ENCODE data around the gene TSPAN5. TPM values are rescaled to one million over a fixed set of nuclear protein-coding genes. Genes with fewer than 3 reads are reported as not detected.
A peak's percentile ranks its signal among the peaks of the same experiment; 100 is the strongest.

Gene TSPAN5
- polyA plus RNA-seq, 1 of the 3 experiments (the other 2 are of a cell fraction): 38.6 TPM

GRCh38 chr4:98467627-98468072, 190.8 kb downstream of the TSPAN5 start:
- Histone ChIP-seq H3K9me3 (no peaks in the 10 kb centered on the region), H2AFZ (ENCODE audit: low read depth) (no peak overlapping the region), H3K27me3 (ENCODE audit: insufficient read depth) (no peaks in the 10 kb centered on the region), H3K9ac (0 out of 2 replicates have a peak overlapping the region, but pooled peaks have one; percentile 29), H3K9me2 (no peaks in the 10 kb centered on the region), H4K20me1 (ENCODE audit: insufficient read depth) (no peaks in the 10 kb centered on the region), H3K4me3 (ENCODE audit: low read depth in 2 of 2, low read length in 1 of 2) (peak overlapping the region; percentile 46 to 54; a peak in 3 of 4 replicates), H3K4me1 (ENCODE audit: control insufficient read depth in 1 of 2, insufficient read depth in 2 of 2, low read depth in 1 of 2, low read length in 1 of 2) (peaks cover 0 to 4% of the 10 kb centered on the region in 2 experiments; a peak in 2 of 4 replicates), H3F3A (replicated peaks; ENCODE audit: insufficient read depth) (peaks cover 7% of the 10 kb centered on the region), H3K36me3 (replicated peaks in 1 of 2; ENCODE audit: control insufficient read depth in 1 of 2, insufficient read depth in 2 of 2, low read length in 1 of 2) (peaks cover 16 to 19% of the 10 kb centered on the region in 2 experiments), H3K79me2 (ENCODE audit: insufficient read depth) (no peaks in the 10 kb centered on the region), H3K4me2 (peak overlapping the region; percentile 77), H3K27ac (ENCODE audit: low read depth in 2 of 2, low read length in 1 of 2) (peak overlapping the region in 1 of 2 experiments; percentile 71; a peak in 2 of 4 replicates)
- TF ChIP-seq POLR2AphosphoS5 (IDR thresholded peaks at IDR 0.05; ENCODE audit: low read depth, low read length) (peak; percentile 31; the same call in 1 of the 2 replicates), SIN3A (IDR thresholded peaks at IDR 0.05; ENCODE audit: borderline replicate concordance, low read depth, low read length) (peak; percentile 76; the same call in 1 of the 2 replicates), EP300 (IDR thresholded peaks at IDR 0.05; ENCODE audit: borderline replicate concordance in 1 of 2, low read depth in 1 of 2, low read length in 1 of 2) (no peak), RAD21 (IDR thresholded peaks at IDR 0.05; ENCODE audit: low read length) (peak; percentile 92), RCOR1 (IDR thresholded peaks at IDR 0.05; ENCODE audit: low read length) (peak; percentile 37; the same call in 1 of the 2 replicates), SMC3 (IDR thresholded peaks at IDR 0.05; ENCODE audit: low read depth, low read length) (peak; percentile 94), PBX3 (IDR thresholded peaks at IDR 0.05) (no peak), FOXJ3 (CRISPR knock-in tag; IDR thresholded peaks at IDR 0.05) (no peak), CTCF (IDR thresholded peaks at IDR 0.05) (peak; percentile 86), MAX (IDR thresholded peaks at IDR 0.05; ENCODE audit: low read depth) (0 out of 2 replicates have a peak, but pooled peaks have one; percentile 36), NFIC (IDR thresholded peaks at IDR 0.05; ENCODE audit: borderline replicate concordance) (no peak), FOXM1 (IDR thresholded peaks at IDR 0.05; ENCODE audit: low read depth) (no peak), CHD2 (IDR thresholded peaks at IDR 0.05; ENCODE audit: low read length, partially characterized antibody) (peak; percentile 61), TCF12 (IDR thresholded peaks at IDR 0.05) (no peak)
- TF ChIP-seq, protein P1, sequence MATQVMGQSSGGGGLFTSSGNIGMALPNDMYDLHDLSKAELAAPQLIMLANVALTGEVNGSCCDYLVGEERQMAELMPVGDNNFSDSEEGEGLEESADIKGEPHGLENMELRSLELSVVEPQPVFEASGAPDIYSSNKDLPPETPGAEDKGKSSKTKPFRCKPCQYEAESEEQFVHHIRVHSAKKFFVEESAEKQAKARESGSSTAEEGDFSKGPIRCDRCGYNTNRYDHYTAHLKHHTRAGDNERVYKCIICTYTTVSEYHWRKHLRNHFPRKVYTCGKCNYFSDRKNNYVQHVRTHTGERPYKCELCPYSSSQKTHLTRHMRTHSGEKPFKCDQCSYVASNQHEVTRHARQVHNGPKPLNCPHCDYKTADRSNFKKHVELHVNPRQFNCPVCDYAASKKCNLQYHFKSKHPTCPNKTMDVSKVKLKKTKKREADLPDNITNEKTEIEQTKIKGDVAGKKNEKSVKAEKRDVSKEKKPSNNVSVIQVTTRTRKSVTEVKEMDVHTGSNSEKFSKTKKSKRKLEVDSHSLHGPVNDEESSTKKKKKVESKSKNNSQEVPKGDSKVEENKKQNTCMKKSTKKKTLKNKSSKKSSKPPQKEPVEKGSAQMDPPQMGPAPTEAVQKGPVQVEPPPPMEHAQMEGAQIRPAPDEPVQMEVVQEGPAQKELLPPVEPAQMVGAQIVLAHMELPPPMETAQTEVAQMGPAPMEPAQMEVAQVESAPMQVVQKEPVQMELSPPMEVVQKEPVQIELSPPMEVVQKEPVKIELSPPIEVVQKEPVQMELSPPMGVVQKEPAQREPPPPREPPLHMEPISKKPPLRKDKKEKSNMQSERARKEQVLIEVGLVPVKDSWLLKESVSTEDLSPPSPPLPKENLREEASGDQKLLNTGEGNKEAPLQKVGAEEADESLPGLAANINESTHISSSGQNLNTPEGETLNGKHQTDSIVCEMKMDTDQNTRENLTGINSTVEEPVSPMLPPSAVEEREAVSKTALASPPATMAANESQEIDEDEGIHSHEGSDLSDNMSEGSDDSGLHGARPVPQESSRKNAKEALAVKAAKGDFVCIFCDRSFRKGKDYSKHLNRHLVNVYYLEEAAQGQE (IDR thresholded peaks at IDR 0.05; ENCODE audit: low read depth, low read length): 0 out of 2 replicates have a peak, but pooled peaks have one; percentile 34
- DNase-seq: peak; percentile 74
- WGBS (ENCODE audit: low lambda C conversion rate): 5% methylated on average over 20 of the region's 20 CpGs
- ChIA-PET CTCF (interaction anchor here (0.6 to 2.8 kb wide), 68 partner anchors 9 to 995 kb away, joined by 3 to 33 read pairs (median 4); partner anchors contain the start of genes STPG2 and TSPAN5), POLR2A (interaction anchor here (1.0 kb wide), 2 partner anchors 207 to 462 kb away, joined by 3 to 4 read pairs; partner anchors contain the start of gene EIF4E)

Data from SK-N-SH (cell line).